HG02759 (cell line): Measurements from ENCODE around the gene ORM2.

ENCODE experiments used
- ATAC-seq: cut with Tn5 transposase; IDR thresholded peaks from one replicate; pipeline ENCODE4 v1.9.1; 2021; ENCODE audit warnings: mild to moderate bottlenecking, moderate library complexity; ENCODE audit not compliant: unreplicated experiment

ORM2 gene

DNA sequence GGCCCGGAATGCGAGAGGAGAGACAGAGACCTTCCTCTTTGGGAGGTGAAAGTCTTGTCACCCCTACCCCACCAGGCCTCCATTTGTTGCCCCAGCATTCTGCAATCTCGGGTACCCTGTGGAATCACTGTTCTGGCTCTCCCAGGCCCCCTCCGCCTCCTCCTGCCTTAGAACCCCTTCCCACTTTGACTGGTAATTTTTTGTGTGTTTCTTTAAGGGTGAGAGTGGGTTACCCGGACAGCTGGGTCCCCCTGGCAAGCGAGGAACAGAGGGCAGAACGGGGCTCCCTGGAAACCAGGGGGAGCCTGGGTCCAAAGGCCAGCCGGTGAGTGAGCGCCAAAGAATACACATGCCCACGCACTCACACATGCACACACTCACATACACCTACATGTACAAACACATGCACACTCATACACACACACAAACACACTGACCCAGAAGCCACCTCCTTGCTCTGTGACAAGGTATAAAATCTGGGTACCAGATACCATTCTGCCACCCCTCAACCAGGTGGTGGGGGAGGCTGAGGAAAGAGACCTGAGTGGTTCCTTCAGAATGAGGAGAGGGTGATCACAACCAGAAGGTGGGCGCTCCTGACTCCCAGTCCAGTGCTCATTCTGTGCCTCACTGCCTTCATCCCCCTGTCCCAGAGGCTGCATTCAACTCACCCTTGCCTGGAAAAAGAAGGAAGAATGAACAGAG lies 37.6 kb upstream of the ORM2 start:
- no peak for ATAC-seq

DNA sequence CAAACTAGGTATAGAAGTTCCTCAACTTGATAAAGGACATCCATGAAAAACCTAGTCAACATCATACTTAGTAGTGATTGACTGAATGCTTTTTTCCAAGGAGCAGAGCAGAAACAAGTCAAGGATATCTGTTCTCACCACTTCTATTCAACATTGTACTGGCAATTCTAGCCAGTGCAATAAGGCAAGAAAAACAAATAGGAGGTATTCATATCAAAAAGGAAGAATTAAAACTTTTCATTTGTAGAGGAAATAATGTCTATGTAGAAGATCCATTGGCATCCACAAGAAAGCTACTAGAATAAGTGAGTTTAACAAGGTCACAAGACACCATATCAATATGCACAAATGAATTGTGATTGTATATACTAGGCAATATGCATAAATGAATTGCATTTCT lies 35.0 kb upstream of the ORM2 start:
- no peak for ATAC-seq

DNA sequence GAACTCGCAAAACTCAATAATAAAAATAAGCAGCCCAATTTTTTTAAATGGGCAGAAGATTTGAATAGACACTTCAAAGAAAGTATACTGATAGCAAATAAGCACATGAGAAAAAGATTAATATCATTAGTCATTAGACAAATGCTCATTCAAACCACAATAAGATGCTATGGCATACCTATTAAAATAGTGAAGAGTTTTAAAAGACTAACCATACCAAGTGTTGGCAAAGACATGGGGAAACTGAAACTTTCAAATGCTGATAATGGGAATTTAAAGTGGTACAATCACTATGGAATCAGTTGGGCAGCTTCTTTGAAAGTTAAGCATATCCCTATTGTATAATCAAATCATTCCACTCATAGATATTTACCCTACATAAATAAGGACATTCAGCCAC lies 33.3 kb upstream of the ORM2 start:
- ATAC-seq: no peak

DNA sequence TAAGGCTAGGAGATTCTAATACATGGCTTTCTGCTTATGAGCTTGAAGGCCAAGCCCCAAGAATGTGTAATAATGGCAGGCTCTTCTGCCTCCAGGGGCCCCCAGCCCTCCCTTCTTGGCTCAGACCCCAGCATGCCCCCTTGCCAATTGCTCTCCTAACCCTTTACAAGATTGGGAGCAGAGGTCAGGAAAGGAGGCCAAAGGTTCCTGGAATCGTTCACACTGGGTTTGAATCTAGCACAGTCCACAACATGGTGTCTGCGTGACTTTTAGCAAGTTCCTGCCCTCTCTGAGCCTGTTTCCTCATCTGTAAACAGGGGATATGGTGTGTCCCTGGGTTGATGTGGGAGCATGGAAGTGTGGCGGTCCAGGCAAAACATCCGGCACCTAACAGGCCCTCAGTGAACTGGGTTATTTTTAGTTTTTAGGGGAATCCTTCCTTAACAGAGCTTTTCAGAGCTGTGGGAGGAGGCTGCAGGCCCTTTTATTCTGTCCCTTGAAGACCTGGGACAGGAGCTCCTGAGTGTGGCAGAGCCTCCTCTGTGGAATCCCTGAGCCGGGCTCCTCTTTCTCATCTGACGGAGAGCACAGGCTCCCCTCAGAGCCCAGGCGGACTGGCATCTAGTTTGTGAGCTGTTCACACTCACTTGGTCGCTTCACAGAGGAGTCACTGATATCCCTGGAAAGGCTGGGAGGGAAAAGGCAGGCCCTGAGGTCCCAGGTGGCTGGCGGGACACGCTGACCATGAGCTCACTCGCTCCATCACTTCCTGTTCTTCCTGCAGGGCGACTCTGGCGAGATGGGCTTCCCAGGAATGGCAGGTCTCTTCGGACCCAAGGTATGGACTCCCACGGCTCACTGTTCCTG lies 30.1 kb upstream of the ORM2 start:
- ATAC-seq: no peak

DNA sequence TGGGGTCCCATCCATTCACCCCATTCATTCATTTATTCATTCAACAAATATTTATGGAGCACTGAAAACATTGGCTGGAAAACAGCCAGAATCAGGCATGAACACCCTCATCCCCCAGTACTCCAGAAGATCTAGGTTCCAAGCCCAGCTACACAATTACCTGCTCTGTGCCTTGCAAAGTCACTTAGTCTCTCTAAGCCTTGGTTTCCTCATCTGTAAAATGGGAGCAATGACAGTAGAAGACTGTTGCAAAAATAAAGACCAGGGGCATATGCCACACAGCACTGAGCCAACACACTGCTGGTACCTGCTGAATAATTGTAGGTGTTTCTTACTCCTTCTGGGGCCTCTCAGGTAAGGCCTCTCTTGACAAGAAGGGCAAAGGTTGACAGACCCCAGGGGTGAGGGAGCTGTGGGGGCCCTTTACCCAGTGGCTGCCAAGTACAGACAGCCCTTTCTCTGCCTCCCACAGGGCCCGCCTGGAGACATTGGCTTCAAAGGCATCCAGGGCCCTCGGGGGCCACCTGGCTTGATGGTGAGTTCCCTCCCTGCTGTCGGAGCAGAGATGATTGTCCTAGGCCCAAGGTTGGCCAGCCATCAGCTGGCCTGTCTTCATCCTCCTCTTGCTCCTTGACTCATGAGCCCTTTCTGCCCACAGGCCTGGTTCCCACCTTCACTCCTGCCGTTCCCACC lies 29.4 kb upstream of the ORM2 start:
- ATAC-seq: no peak

DNA sequence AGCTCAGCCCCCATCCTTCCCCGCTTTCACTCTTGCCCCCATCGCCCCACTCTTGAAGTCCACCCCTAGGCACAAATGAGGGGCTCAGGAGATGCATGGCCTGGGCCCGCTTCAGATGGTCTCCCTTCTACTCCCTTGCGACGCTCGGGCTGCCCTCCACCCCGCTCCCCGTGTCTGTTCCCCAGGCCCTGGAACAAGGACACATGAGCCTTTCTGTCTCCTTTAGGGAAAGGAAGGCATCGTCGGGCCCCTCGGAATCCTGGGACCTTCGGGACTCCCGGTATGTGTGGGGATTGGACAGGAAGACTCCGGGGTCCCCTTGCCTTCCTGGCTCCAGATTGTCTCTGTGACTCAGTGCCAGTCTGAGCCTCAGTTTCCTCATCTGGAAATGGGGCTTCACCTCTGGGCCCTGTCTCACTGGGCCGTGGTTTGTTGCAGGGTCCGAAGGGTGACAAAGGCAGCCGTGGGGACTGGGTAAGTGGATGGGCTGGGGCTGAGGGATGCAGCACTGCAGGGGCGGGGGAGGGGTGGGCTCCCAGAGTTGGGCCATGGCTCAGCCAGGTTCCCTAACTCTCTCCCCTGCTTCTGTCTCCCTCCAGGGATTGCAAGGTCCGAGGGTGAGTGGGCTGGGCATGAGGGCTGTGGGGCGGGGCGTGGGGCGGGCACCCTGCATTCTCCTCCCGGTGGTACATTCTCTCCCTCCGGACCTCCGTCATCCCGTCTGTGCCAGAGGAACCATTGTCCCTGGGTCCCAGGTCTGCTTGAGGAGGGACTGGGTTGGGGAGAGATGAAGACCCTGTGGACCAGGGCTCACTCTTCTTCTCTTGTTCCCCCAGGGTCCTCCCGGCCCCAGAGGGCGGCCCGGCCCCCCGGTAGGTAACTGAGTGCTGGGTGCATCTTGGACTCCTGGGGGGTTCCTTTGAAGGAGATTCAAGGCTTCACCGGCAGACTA lies 28.5 kb upstream of the ORM2 start:
- no peak for ATAC-seq

DNA sequence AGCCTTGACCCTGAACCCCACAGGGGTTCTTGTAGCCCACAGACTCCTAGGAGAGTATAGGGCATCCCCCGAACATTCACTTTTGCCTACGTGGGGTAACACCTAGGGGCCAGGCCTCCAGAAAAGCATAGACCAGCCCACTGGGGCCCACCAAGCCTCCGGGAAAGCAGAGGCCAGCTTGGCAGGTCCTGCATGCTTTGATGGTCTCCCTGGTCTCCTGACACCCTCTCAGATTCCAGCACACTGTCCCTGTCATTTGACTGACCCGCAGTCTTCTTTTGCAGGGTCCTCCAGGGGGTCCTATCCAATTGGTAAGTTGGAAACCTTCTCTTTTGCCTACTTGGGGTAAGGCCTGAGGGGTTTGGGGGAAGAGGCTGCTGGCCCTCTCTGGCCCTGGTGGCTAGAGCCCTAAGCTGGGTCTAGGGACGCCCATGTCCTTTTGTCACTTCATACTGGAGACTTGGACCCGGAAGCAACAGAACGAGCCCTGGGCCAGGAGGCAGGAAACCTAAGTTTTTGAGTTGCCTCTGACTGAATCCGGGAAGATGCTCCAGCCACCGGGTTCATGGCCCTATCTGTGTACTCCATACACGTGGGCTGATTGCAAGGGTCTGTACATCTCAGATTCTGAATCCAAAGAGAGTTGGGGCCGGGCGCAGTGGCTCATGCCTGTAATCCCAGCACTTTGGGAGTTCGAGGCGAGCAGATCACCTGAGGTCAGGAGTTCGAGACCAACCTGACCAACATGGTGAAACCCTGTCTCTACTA lies 27.7 kb upstream of the ORM2 start:
- ATAC-seq: no peak

DNA sequence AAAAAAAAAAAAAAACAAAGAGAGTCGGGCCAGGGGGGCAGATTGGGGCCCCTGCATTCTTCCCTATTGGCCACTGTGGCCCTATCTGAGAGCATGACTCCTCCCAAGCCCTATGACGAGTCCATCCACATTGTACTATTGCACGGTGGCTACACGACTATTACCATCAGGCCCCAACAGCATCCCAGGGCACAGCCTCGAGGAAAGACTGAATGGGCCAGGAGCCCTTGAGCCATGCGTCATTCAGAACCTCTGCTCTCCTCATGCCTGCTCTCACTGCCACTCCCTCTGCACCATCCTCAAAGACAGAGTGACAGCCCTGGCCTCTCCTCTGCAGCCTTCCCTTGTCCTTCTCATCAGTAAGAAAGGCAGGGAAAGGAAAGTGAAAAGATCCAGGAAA lies 26.9 kb upstream of the ORM2 start:
- no peak for ATAC-seq

DNA sequence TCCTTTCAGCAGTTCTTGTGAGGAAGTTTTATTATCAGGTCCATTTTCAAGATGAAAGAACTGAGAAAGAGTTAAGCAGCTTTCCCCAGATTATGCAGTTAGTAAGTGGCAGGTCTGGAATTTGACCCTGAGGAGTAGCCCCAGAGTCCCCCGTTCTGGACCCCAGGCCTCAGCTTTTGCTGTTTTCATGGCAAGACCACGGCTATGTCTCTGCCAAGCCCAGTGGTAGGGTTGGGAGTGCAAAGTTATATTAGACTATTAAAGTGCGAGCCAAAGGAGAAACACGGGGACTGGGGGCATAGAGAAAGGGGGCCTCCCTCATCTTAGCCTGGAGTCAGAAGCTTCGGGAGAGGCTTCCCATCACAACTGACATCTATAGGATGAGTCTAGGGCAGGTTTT lies 26.1 kb upstream of the ORM2 start:
- no peak for ATAC-seq

DNA sequence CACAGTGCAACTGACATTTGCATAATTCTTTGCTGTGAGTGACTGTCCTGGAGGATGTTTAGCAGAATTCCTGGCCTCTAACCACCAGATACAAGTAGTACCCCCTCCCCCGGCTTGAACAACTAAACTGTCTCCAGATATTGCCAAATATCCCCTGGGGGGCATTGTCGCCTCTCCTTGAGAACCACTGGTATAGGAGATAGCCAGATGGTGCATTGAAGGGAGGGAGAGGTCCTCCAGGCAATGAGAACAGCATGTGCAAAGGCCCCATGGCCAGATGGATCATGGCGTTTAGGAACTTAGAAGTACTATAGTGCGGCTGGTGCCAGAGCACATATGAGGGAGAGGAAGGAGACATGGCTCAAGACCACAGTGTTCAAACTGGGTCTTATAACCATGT lies 25.7 kb upstream of the ORM2 start:
- no peak for ATAC-seq

DNA sequence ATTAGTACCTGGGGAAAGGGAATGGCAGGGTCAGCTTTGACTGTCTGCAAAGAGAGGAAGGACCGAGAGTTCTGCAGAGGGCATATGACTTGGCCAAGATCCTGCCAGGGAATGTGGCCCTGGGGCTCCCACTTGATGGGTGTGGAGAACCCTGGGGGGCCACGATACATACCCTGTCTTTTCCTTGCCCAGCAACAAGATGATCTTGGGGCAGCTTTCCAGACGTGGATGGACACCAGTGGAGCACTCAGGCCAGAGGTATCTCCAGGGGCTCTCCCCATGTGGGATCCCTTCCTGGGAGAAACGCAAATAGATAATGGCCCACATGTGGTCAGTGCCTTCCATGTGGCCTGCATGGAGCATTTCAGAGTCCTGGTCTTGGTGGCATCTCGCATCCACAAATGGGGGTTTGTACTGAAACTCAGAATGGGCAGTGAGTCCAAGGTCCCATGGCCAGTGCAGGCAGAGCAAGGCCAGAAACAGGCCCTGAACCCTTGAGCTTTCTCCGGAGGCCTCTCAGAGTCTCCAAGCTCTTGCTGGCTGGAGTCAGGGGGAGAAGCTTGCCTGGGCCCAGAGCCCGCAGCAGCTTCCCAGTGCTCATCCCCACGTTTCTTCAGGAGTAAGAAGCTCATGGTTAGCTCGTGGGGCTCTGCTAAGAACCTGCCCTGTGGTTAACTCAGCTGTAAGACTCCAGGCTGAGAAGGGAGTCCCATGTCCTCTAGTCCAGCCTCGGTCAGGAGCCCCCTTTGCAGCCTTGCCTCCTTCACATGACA lies 25.1 kb upstream of the ORM2 start:
- no peak for ATAC-seq

DNA sequence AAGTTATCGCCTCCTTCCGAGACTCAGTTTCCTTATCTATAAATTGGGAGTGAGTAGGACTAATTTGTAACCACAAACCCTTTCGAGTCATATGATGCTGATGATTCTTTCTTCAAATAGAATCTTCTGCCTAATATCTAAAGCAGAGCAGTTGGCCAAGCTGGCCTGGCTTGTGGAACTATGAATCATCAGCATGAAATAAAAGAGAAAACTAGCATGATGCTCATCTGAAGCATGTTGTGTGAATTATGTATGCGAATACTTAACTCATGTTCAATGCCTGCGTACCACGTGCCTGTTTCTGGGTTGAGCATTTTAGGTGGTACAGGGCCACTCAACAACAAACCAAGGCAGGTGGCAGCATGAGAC lies 21.8 kb upstream of the ORM2 start:
- ATAC-seq: no peak

DNA sequence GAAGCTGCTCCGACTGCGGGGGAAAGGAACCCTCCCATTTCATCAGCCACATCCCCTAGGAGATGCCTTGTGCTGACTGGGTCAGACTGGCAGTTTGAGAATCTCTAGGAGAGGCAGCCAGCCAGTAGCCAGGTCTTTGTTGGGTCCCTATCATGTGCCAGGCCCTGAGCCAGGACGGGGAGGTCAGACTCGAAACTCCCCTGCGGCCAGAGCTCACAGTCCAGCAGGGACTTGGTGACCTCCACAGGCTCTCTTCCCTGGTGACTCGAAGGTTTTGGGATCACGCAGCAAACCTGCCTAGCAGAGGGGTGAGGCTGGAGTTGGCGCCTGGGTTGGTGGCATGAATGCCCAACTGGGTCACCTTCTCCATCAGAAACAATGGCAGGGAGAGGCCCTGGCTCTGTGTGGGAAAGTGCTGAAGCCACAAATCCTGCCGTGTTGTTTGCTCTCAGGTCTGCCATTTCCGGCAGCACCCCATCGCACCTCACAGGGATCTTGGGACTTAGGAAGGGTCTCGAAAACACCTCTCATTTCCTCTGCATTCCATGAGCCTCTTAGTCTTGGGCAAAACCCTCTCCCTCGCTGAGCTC lies 21.2 kb upstream of the ORM2 start:
- ATAC-seq: no peak

DNA sequence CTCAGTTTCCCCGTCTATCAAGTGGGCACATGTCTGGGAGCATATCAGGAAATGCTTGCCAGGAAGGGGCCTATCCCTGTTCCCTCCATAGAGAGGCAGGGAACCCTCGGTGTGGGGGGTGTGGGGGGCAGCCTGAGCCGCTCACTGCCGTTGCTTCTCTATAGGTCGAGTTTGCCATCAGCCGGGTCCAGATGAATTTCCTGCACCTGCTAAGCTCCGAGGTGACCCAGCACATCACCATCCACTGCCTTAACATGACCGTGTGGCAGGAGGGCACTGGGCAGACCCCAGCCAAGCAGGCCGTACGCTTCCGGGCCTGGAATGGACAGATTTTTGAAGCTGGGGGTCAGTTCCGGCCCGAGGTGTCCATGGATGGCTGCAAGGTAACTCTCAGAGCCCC lies 20.6 kb upstream of the ORM2 start:
- no peak for ATAC-seq

DNA sequence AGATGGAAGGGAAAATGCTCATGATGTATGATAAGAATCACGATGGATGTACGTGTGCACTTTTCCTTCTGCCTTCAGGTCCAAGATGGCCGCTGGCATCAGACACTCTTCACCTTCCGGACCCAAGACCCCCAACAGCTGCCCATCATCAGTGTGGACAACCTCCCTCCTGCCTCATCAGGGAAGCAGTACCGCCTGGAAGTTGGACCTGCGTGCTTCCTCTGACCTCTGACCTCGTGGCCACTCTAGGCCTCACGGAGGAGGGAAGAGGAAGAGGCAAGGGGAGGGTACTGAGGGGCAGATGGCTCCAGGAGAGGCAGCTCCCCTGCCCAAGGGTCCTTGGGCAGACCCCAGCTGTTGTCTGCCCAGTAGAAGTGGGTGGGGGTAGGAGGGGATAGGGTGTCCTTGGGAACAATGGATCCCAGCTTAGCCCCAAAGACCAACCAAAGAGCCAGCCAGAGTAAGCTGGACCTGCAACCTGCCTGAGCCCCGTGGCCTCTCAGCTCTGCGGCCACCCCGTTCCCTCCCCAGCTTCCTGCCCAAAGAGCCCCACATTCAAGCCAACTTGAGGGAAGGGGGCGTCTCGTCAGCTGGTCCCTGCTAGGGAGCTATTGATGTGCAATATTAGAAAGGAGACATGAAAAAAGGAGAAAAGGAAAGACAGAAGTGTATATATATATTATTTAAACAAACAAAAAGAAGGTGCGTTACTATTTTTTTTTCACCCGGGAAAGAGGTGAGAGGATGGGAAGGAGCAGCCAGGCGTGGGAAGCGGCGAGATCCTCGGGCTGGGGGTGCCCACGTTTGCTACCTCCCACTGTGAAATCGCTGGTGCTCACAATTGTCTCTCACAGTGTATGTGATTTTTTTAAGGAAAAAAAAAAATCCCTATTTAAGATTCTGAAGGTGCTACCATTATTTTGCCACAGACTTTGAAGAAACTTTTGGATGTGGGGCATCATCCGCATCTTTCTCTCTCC lies 18.9 kb upstream of the ORM2 start:
- no peak for ATAC-seq

DNA sequence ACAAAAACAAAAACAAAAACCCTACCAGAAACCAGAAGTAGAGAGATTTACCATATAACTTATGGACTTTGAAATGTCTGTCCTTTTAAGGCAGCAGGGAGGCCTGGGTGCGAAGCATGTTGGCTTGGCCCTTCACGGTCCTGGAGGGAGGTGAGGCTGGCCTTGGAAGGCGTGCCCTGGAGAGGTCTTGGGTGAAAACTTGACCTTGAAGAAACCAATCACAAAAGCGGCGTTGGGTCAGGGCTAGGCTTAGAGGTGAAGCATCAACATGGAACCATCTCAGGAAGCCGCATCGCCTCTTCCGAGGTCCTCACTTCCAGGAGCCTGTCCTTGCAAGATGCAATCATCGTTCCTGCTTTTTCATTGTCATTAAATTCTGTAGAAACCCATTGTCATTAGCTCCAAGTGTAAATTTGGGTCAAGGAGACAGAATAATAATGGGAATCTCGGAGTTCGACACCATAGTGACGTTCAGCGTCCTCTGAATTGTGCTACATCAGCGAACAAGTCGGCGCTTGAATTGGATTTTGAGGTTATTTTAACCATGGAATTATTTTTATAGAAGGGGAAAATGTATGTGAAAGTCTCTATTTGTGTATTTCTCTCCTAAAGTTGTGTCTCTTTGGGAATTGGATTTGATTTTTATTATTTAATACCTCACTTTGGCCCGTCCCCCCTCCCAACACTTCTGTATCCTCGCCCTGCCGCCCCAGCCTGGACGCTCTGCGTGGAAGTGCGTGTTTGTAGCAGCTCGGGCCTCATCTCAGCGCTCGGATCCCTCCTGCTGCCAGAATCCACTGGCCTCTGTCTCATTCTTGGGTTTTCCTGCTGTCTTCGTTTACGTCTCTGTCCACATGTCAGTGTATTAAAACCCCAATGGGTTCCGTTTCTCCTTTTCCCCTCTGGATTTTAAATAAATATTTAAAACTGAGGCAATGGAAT lies 17.8 kb upstream of the ORM2 start:
- no peak for ATAC-seq

DNA sequence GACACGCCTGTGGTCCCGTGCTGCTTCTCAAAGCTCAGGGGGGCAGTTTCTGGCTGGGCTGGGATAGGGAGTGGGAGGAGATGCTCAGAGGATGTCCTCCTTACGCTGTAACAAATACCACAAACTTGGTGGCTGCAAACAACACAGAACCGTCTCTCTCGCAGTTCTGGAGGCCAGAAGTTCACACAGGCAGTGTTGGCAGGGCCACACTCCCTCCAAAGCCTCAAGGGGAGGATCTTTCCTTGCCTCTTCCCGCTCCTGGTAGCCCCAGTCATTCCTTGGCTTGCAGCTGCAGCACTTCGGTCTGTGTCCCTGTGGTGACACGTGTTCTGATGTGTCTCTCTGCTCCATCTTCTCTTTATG lies 17.2 kb upstream of the ORM2 start:
- no peak for ATAC-seq
